ENCODE data around the gene MYBPC3. TPM values are rescaled to one million over a fixed set of nuclear protein-coding genes. Genes with fewer than 3 reads are reported as not detected.
A peak's percentile ranks its signal among the peaks of the same experiment; 100 is the strongest.

Gene MYBPC3
- total and polyA plus RNA-seq, 12 donors, result 484 to 3,138 (median 2,423) TPM

DNA sequence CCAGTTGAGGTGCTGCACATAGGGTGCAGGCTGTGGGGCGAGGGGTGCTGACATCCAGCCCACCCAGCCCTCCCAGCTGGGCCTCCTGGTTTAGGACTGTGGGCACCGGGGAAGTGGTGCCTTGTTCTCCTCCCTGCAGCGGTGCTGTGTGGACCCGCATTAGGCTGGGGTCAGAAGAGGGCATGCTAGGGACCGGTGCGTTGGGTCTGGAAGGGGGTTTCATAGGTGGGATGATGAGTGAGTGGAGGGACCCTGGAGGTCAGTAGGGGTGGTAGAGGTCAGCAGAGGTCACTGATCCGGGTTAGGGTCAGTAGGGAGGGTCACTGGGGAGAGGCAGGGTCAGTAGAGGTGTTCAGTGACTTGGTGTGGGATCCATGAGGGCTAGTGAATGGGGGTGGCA is 6.7 kb upstream of the MYBPC3 start:
- 85 to 89% methylated on average over 7 of the region's 7 CpGs for WGBS, 2 donors
- Histone ChIP-seq H3K36me3 (peaks cover 0 to 51% (median 0%) of the 10 kb centered on the region in 9 donors), H3K4me3 (no peak overlapping the region), H3K27me3 (no peaks in the 10 kb centered on the region), H3K9me3 (no peaks in the 10 kb centered on the region), H3K27ac (peak overlapping the region in 1 of 10 donors; percentile 47), H3K4me1 (peaks cover 0 to 42% (median 10%) of the 10 kb centered on the region in 9 donors)
- intact Hi-C loops (cut with DNase I), result loop anchor here (5.0 to 10.0 kb wide), 10 partner anchors 82 to 474 kb away; partner anchors contain the start of genes ARFGAP2 (in 4 of the 10), MADD (in 3 of the 10), NR1H3 (in 2 of the 10) and PACSIN3 (in 1 of the 10)
- TF ChIP-seq, protein P1, sequence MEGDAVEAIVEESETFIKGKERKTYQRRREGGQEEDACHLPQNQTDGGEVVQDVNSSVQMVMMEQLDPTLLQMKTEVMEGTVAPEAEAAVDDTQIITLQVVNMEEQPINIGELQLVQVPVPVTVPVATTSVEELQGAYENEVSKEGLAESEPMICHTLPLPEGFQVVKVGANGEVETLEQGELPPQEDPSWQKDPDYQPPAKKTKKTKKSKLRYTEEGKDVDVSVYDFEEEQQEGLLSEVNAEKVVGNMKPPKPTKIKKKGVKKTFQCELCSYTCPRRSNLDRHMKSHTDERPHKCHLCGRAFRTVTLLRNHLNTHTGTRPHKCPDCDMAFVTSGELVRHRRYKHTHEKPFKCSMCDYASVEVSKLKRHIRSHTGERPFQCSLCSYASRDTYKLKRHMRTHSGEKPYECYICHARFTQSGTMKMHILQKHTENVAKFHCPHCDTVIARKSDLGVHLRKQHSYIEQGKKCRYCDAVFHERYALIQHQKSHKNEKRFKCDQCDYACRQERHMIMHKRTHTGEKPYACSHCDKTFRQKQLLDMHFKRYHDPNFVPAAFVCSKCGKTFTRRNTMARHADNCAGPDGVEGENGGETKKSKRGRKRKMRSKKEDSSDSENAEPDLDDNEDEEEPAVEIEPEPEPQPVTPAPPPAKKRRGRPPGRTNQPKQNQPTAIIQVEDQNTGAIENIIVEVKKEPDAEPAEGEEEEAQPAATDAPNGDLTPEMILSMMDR (IDR thresholded peaks at IDR 0.05), result no peak
- ATAC-seq (no peak), DNase-seq (no peak)

DNA sequence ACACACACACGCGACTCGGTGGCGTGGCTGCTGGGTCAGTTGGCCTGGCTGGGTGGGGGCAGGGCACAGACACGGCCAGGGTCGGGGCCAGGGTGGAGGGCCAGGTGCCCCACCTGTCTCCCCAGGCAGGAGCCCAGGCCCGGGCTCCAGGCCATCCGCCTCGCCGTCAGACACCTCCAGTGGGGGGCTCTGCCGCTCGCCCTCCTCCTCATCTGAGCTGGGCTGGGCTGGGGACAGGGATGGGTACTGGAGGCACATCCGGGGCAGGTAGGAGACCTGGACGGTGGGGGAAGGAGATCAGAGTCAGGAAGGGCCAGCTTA is 6.2 kb upstream of the MYBPC3 start:
- intact Hi-C loops (cut with DNase I), result loop anchor here (5.0 to 10.0 kb wide), 10 partner anchors 81 to 474 kb away; partner anchors contain the start of genes ARFGAP2 (in 4 of the 10), MADD (in 3 of the 10), NR1H3 (in 2 of the 10) and PACSIN3 (in 1 of the 10)

DNA sequence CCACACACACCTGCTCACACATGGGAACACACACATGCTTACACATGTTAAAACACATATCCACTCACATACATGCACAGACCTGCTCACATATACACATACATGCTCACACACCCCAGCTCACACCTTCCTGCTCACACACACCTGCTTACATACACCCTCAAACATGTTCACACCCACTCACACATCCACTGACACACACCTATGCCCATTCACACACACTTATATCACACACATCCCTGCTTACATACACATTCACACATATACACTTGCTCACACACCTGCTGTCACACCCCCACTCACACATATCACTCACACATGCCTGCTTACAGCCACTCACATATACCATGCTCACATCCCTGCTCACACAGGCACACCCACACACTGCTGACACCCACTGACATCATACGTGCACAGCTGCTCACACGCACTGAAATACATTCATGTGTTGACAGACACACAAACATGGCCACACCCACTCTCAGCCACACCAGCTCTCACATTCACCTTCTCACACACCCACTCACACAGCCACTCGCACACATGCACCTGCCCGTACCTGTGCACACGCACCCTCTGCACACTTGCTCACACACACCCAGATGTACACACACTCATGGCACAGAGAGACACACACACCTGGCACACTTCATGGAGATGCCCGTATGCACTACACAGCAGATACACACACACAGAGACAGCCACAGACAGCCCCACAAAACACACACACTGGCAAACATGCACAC is 5.7 kb upstream of the MYBPC3 start:
- 92% methylated on average over 6 of the region's 6 CpGs for WGBS, 2 donors
- intact Hi-C loops (cut with DNase I), result loop anchor here (2.0 to 10.0 kb wide), 11 partner anchors 81 to 473 kb away; partner anchors contain the start of genes ARFGAP2 (in 4 of the 10), MADD (in 3 of the 10), NR1H3 (in 2 of the 10) and PACSIN3 (in 1 of the 10)
- Histone ChIP-seq H3K9me3 (no peaks in the 10 kb centered on the region), H3K27me3 (no peaks in the 10 kb centered on the region), H3K27ac (no peak overlapping the region), H3K36me3 (peaks cover 0 to 51% (median 0%) of the 10 kb centered on the region in 9 donors), H3K4me3 (no peak overlapping the region), H3K4me1 (peaks cover 0 to 36% (median 10%) of the 10 kb centered on the region in 9 donors)
- TF ChIP-seq, protein P1 (IDR thresholded peaks at IDR 0.05), result no peak
- ATAC-seq, result no peak
- DNase-seq, result no peak

More for the DNA sequence above, 6.2 kb upstream of the MYBPC3 start:
- Histone ChIP-seq H3K27ac (no peak overlapping the region), H3K36me3 (peaks cover 0 to 51% (median 0%) of the 10 kb centered on the region in 9 donors), H3K4me1 (peaks cover 0 to 40% (median 10%) of the 10 kb centered on the region in 9 donors), H3K9me3 (no peaks in the 10 kb centered on the region), H3K27me3 (no peaks in the 10 kb centered on the region), H3K4me3 (no peak overlapping the region)
- ATAC-seq, result no peak
- TF ChIP-seq, protein P1 (IDR thresholded peaks at IDR 0.05), result no peak
- 85 to 89% methylated on average over 14 of the region's 14 CpGs for WGBS, 2 donors
- no peak for DNase-seq

DNA sequence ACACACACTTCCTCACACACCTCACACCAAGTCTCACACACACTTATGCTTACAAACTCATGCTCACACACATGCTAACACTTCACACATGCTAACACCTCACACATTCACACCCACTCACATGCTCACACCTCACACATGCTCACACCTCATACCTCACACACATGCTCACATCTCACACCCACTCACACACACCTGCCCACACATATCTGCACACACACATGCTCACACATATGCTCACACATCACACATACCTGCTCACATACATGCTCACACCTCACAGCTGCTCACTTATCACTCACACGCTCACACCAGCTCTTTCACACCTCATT is 4.5 kb upstream of the MYBPC3 start:
- TF ChIP-seq, protein P1 (IDR thresholded peaks at IDR 0.05), result no peak
- Histone ChIP-seq H3K4me1 (peaks cover 0 to 40% (median 10%) of the 10 kb centered on the region in 9 donors), H3K4me3 (no peak overlapping the region), H3K27ac (no peak overlapping the region), H3K27me3 (no peaks in the 10 kb centered on the region), H3K9me3 (no peaks in the 10 kb centered on the region), H3K36me3 (peaks cover 0 to 51% (median 0%) of the 10 kb centered on the region in 9 donors)
- ATAC-seq (no peak), DNase-seq (no peak)
- intact Hi-C loops (cut with DNase I), result loop anchor here (2.0 to 10.0 kb wide), 11 partner anchors 80 to 472 kb away; partner anchors contain the start of genes ARFGAP2 (in 4 of the 10), MADD (in 3 of the 10), NR1H3 (in 2 of the 10) and PACSIN3 (in 1 of the 10)
- WGBS, 2 donors, result 98 to 100% methylated on average over 1 of the region's 1 CpG
